ENCODE measurements around the gene POU2F2. TPM values are rescaled to one million over a fixed set of nuclear protein-coding genes. Genes with fewer than 3 reads are reported as not detected.

Gene POU2F2
- total and polyA plus RNA-seq, 8 donors: 0.87 to 10.0 (median 1.6) TPM

GRCh38 chr19:42165146-42165545, 32.9 kb upstream of the POU2F2 start:
- H3K27me3 ChIP-seq: peaks cover 0 to 24% of the 10 kb centered on the region in 2 donors
- TF ChIP-seq, protein P1, sequence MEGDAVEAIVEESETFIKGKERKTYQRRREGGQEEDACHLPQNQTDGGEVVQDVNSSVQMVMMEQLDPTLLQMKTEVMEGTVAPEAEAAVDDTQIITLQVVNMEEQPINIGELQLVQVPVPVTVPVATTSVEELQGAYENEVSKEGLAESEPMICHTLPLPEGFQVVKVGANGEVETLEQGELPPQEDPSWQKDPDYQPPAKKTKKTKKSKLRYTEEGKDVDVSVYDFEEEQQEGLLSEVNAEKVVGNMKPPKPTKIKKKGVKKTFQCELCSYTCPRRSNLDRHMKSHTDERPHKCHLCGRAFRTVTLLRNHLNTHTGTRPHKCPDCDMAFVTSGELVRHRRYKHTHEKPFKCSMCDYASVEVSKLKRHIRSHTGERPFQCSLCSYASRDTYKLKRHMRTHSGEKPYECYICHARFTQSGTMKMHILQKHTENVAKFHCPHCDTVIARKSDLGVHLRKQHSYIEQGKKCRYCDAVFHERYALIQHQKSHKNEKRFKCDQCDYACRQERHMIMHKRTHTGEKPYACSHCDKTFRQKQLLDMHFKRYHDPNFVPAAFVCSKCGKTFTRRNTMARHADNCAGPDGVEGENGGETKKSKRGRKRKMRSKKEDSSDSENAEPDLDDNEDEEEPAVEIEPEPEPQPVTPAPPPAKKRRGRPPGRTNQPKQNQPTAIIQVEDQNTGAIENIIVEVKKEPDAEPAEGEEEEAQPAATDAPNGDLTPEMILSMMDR (IDR thresholded peaks at IDR 0.05): no peak
- ATAC-seq (no peak), DNase-seq (no peak)
- no peak overlapping the region for H3K27ac ChIP-seq
- H3K4me3 ChIP-seq: no peak overlapping the region
- H3K9me3 ChIP-seq: no peaks in the 10 kb centered on the region
- no peaks in the 10 kb centered on the region for H3K36me3 ChIP-seq
- no peaks in the 10 kb centered on the region for H3K4me1 ChIP-seq
- intact Hi-C loops (cut with DNase I): no loop called here

GRCh38 chr19:42161616-42162263, 29.5 kb upstream of the POU2F2 start:
- no peaks in the 10 kb centered on the region for H3K9me3 ChIP-seq

GRCh38 chr19:42159942-42160341, 27.7 kb upstream of the POU2F2 start:
- TF ChIP-seq, protein P1 (IDR thresholded peaks at IDR 0.05): no peak
- Histone ChIP-seq H3K36me3 (no peaks in the 10 kb centered on the region), H3K27me3 (peaks cover 0 to 37% of the 10 kb centered on the region in 2 donors), H3K4me3 (no peak overlapping the region), H3K27ac (no peak overlapping the region), H3K9me3 (no peaks in the 10 kb centered on the region), H3K4me1 (no peaks in the 10 kb centered on the region)
- intact Hi-C loops (cut with DNase I): no loop called here
- ATAC-seq (no peak), DNase-seq (no peak)

More at GRCh38 chr19:42161616-42162263, 29.5 kb upstream of the POU2F2 start:
- Histone ChIP-seq H3K27ac (no peak overlapping the region), H3K27me3 (peaks cover 0 to 24% of the 10 kb centered on the region in 2 donors), H3K4me1 (no peaks in the 10 kb centered on the region), H3K4me3 (no peak overlapping the region), H3K36me3 (no peaks in the 10 kb centered on the region)
- ATAC-seq (no peak), DNase-seq (no peak)
- TF ChIP-seq, protein P1 (IDR thresholded peaks at IDR 0.05): no peak
- intact Hi-C loops (cut with DNase I): no loop called here

DNA sequence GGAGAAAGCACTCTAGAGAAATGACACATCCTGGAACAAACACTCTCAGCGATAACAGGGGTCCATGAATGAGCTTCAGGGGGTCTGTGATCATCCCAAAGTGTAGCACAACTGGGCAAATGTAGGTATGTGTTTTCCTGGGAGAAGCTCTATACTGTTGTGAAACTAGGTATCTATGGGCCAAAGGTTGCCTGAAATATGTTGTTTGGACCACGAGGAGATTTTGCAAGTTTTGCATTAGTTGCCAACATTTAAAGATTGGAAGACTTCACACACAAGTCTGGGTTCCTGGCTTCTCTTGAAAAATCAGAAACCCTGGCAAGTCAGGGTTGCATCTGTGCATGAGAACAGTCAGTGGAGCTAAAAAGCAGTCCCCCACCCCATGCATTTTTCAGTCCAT, 26.7 kb upstream of the POU2F2 start:
- ATAC-seq (no peak), DNase-seq (no peak)
- TF ChIP-seq, protein P1 (IDR thresholded peaks at IDR 0.05): no peak
- Histone ChIP-seq H3K9me3 (no peaks in the 10 kb centered on the region), H3K4me1 (no peaks in the 10 kb centered on the region), H3K27ac (no peak overlapping the region), H3K4me3 (no peak overlapping the region), H3K27me3 (peaks cover 0 to 47% of the 10 kb centered on the region in 2 donors), H3K36me3 (no peaks in the 10 kb centered on the region)
- intact Hi-C loops (cut with DNase I): no loop called here

GRCh38 chr19:42156571-42156970, 24.3 kb upstream of the POU2F2 start:
- ATAC-seq: no peak
- peaks cover 0 to 54% of the 10 kb centered on the region in 2 donors for H3K27me3 ChIP-seq
- H3K36me3 ChIP-seq: no peaks in the 10 kb centered on the region
- DNase-seq: no peak
- H3K27ac ChIP-seq: no peak overlapping the region
- TF ChIP-seq, protein P1 (IDR thresholded peaks at IDR 0.05): no peak
- H3K4me3 ChIP-seq: no peak overlapping the region
- no peaks in the 10 kb centered on the region for H3K4me1 ChIP-seq
- intact Hi-C loops (cut with DNase I): no loop called here
- no peaks in the 10 kb centered on the region for H3K9me3 ChIP-seq

Measured in left lung (tissue), 10 donors.